HFFc6 (cell line): ENCODE results near the gene PADI2. TPM values are rescaled to one million over a fixed set of nuclear protein-coding genes. Genes with fewer than 3 reads are reported as not detected.
"Not testable (repeated sequence)": the region's sequence is repeated elsewhere in the genome, so short reads cannot be mapped to it uniquely, and the experiment has no call there.

Experiments
- DNase-seq: peaks from one replicate; pipeline ENCODE4 v3.0.0-alpha.2; 2018
- H3K27ac Mint-ChIP-seq: 2 replicates; pipeline ENCODE4 v1.8.0; 2020; ENCODE audit warnings: mild to moderate bottlenecking, mixed read lengths
- H3K27me3 Mint-ChIP-seq: 2 replicates; pipeline ENCODE4 v1.8.0; 2021; ENCODE audit warnings: mild to moderate bottlenecking, moderate library complexity, mixed read lengths; ENCODE audit not compliant: insufficient read depth
- H3K36me3 Mint-ChIP-seq: 2 replicates; pipeline ENCODE4 v1.8.0; 2021; ENCODE audit warnings: low read depth, mixed read lengths
- H3K4me1 Mint-ChIP-seq: 2 replicates; pipeline ENCODE4 v1.8.0; 2020; ENCODE audit warnings: low read depth, mixed read lengths
- H3K4me3 Mint-ChIP-seq: 2 replicates; pipeline ENCODE4 v1.8.0; 2020; ENCODE audit warnings: mild to moderate bottlenecking, moderate library complexity, mixed read lengths
- H3K9me3 Mint-ChIP-seq: 2 replicates; pipeline ENCODE4 v1.8.0; 2020; ENCODE audit warnings: mild to moderate bottlenecking, mixed read lengths
- total RNA-seq, 6 experiments: library from RNA; stranded (reverse); fragmentation: NEBNext Ultra II Directional; extraction: Animal tissue kit (Norgen Biotek cat#: 25700); gene quantifications; 2 replicates in 1 of 6; 3 replicates in 5 of 6; pipeline ENCODE4 v1.2.3, GENCODE V29; 2021
- TF ChIP-seq, protein P1 (sequence below): fragments of 200-600 bp; sonication (generic); IDR thresholded peaks from 2 replicates; pipeline ENCODE4 v1.5.0; 2021; ENCODE audit warnings: antibody characterized with exemption, mild to moderate bottlenecking

The PADI2 gene
- total RNA-seq, 6 experiments from 2014 or later = 0.05 to 0.33 (median 0.13) TPM; not detected in 2

DNA sequence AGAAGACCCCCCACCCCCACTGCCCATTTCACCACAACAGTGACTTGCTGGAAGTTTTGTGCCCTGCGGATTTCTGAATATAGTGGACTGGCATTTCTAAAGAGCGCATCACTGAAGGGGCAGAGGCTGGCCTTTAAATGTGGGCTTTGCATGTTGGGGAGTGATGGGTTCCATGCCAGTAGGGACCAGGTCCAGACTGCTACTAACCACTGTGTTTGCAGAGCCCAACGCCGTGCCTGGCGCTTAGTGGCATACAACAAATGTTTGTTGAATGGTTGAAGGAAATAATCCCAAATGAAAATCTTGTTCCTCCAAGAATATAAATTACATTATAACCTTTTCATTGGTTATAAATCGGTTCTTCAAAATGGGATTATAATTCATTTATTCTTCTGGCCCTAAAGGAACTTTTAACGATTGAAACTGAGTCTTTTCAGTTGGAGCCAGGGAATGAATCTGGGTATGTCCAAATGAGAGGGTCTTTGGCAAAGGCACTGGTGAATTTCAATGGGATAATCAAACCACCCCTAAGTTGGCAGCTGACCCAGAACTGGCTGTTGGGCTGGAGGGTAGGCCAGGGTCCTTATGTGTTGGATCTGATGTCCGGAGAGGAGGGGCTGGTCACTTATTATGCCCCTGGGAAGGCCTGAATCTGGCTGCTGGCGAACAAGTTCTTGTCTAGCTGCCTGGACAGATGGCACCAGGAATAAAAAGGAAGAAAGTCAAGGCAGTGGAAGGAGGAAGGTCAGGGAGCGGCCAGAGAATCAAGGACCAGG, 51.6 kb downstream of the PADI2 start:
- TF ChIP-seq, protein P1, sequence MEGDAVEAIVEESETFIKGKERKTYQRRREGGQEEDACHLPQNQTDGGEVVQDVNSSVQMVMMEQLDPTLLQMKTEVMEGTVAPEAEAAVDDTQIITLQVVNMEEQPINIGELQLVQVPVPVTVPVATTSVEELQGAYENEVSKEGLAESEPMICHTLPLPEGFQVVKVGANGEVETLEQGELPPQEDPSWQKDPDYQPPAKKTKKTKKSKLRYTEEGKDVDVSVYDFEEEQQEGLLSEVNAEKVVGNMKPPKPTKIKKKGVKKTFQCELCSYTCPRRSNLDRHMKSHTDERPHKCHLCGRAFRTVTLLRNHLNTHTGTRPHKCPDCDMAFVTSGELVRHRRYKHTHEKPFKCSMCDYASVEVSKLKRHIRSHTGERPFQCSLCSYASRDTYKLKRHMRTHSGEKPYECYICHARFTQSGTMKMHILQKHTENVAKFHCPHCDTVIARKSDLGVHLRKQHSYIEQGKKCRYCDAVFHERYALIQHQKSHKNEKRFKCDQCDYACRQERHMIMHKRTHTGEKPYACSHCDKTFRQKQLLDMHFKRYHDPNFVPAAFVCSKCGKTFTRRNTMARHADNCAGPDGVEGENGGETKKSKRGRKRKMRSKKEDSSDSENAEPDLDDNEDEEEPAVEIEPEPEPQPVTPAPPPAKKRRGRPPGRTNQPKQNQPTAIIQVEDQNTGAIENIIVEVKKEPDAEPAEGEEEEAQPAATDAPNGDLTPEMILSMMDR = no peak
- peaks cover 29% of the 10 kb centered on the region for H3K27me3 Mint-ChIP-seq
- no peak overlapping the region for H3K4me3 Mint-ChIP-seq
- H3K27ac Mint-ChIP-seq = no peak overlapping the region
- H3K36me3 Mint-ChIP-seq = no peaks in the 10 kb centered on the region
- no peak for DNase-seq
- H3K9me3 Mint-ChIP-seq = 0 out of 2 replicates have a peak, but pooled peaks cover 4% of the 10 kb centered on the region
- H3K4me1 Mint-ChIP-seq = peaks cover 9% of the 10 kb centered on the region

DNA sequence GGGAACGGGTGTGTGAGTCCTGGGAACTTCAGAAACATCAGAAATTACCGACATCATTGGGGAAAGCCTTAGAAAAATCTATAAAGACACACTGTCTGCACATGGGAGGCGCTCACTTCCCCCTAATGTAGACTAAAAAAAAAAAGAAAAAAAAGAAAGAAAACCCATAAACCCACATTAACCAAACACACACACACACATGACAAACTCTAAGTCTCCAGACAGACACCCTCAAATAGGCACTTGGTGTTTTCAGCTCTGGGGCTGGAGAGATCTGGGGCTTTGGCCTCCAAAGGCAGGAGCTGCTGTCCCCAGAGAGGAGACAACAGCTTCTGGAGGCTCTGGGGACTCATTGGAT, 52.2 kb downstream of the PADI2 start:
- DNase-seq = no peak
- no peak overlapping the region for H3K27ac Mint-ChIP-seq
- TF ChIP-seq, protein P1 = no peak
- H3K4me1 Mint-ChIP-seq = peaks cover 9% of the 10 kb centered on the region
- peaks cover 23% of the 10 kb centered on the region for H3K27me3 Mint-ChIP-seq
- H3K36me3 Mint-ChIP-seq = no peaks in the 10 kb centered on the region
- no peak overlapping the region for H3K4me3 Mint-ChIP-seq
- H3K9me3 Mint-ChIP-seq = 0 out of 2 replicates have a peak, but pooled peaks cover 4% of the 10 kb centered on the region

DNA sequence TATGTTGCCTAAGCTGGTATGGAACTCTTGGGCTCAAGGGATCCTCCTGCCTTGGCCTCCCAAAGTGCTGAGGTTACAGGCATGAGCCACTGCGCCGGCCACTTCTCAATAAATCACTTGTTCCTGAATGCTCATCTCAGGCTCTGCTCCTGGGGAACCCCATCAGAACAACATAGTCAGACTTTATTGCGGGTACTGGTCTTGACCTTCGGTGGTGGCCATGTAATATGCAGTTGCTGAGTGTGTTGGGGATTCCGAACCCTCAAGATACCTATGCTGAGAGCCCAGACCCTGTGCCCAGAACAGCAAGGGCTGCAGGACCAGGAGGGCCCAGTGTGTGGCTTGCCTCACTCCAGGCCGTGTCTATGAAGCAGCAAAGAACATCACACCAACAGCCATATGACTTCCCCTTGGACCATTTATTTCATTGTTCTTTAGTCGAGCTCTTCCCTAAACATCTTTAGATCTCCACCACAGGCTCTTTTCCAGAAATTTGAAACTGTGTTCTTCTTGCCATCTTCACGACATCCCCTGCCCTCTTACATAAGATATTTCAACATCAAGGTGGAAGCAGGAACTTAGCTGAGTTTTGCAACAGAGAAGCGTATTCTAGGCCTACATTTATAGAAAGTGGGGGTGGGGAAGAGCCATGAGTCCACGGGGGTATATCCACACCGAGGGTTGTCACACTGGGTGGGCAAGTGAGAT, 52.7 kb downstream of the PADI2 start:
- no peak for DNase-seq
- H3K27me3 Mint-ChIP-seq = peaks cover 23% of the 10 kb centered on the region

DNA sequence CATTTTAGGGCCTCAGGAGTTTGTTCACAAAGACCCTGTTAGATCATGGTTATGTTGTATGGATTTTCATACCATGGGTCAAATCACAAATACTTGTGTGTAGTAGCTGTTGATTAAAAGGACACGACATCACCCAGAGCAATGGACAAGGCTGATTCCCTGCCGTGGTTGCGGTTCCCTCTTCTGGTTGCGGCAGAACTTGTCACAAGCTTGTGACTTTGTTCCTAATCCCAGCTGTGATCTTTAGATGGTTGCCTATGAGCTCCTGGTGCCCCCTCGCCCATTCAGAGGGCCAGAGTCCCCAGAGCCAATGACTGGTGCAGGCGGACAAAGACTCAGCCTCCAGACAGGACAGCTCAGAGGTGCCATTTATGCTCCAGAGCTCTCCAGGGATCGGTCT, 53.6 kb downstream of the PADI2 start:
- peaks cover 9% of the 10 kb centered on the region for H3K4me1 Mint-ChIP-seq
- TF ChIP-seq, protein P1 = no peak
- H3K9me3 Mint-ChIP-seq = 0 out of 2 replicates have a peak, but pooled peaks cover 4% of the 10 kb centered on the region
- H3K4me3 Mint-ChIP-seq = no peak overlapping the region
- H3K27ac Mint-ChIP-seq = no peak overlapping the region
- DNase-seq = no peak
- H3K27me3 Mint-ChIP-seq = peaks cover 18% of the 10 kb centered on the region
- no peaks in the 10 kb centered on the region for H3K36me3 Mint-ChIP-seq

More for the DNA sequence above, 52.7 kb downstream of the PADI2 start:
- H3K4me3 Mint-ChIP-seq = no peak overlapping the region
- TF ChIP-seq, protein P1 = no peak
- H3K4me1 Mint-ChIP-seq = peaks cover 9% of the 10 kb centered on the region
- no peaks in the 10 kb centered on the region for H3K36me3 Mint-ChIP-seq
- 0 out of 2 replicates have a peak, but pooled peaks cover 4% of the 10 kb centered on the region for H3K9me3 Mint-ChIP-seq
- H3K27ac Mint-ChIP-seq = no peak overlapping the region

DNA sequence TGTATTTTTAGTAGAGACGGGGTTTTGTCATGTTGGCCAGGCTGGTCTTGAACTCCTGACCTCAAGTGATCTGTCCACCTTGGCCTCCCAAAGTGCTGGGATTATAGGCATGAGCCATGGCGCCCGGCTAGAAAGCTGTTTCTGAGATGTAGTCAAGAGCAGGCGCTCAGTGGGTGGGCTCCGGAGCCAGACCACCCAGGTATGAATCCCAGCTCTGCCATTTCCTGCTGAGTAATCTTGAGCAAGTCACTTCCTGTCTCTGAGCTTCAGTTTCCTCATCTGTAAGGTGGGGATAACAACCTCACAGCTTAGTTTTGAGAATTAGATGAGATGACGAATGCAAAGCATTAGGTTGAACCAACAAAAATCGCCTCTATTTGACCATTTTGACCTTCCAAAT, 56.5 kb downstream of the PADI2 start:
- not testable (repeated sequence) for H3K4me1 Mint-ChIP-seq, DNase-seq, H3K4me3 Mint-ChIP-seq, H3K9me3 Mint-ChIP-seq, H3K36me3 Mint-ChIP-seq, H3K27ac Mint-ChIP-seq
- peaks cover 13% of the 10 kb centered on the region for H3K27me3 Mint-ChIP-seq

DNA sequence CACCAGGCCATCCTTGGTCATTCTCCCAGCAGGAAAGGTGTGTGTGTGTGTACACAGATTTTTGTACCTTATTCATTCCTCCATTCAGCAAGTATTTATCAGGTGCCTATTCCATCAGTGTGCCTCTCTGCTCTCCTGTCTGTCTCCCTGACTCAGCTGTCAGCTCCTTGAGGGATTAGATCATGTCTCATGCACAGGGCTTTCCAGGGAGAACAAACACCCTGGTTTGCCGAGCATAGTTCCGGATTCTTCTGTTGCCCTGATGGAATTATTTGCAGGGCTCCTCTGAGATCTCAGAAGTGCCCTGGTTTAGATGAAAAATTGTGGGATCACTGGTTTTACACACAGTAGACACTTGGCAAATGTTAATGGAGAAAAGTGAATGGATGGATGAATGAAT, 57.4 kb downstream of the PADI2 start:
- Mint-ChIP-seq H3K4me3 (no peak overlapping the region), H3K27ac (no peak overlapping the region), H3K9me3 (0 out of 2 replicates have a peak, but pooled peaks cover 4% of the 10 kb centered on the region), H3K4me1 (peaks cover 9% of the 10 kb centered on the region), H3K36me3 (no peaks in the 10 kb centered on the region), H3K27me3 (peaks cover 14% of the 10 kb centered on the region)
- TF ChIP-seq, protein P1 = no peak
- DNase-seq = no peak
